D721Med (cell line): ENCODE data around the gene APC.

Experiments
- DNase-seq: peaks from one replicate; pipeline ENCODE4 v3.0.0; 2011; ENCODE audit warnings: low spot score; ENCODE audit not compliant: insufficient read length
- FAIRE-seq: peaks from 2 replicates; lab custom pipeline; 2011; peaks lifted over from hg19 to GRCh38; lab: Jason Lieb, UNC
- TF ChIP-seq, protein P1 (sequence below): IDR thresholded peaks from 2 replicates; pipeline ENCODE4 v1.5.1; 2012; ENCODE audit warnings: mild to moderate bottlenecking, control low read depth; ENCODE audit not compliant: insufficient read depth; ENCODE audit errors: missing control alignments

The APC gene

GRCh38 chr5:112794410-112794809, 56.7 kb downstream of the APC start:
- FAIRE-seq (no peak), DNase-seq (no peak)
- TF ChIP-seq, protein P1, sequence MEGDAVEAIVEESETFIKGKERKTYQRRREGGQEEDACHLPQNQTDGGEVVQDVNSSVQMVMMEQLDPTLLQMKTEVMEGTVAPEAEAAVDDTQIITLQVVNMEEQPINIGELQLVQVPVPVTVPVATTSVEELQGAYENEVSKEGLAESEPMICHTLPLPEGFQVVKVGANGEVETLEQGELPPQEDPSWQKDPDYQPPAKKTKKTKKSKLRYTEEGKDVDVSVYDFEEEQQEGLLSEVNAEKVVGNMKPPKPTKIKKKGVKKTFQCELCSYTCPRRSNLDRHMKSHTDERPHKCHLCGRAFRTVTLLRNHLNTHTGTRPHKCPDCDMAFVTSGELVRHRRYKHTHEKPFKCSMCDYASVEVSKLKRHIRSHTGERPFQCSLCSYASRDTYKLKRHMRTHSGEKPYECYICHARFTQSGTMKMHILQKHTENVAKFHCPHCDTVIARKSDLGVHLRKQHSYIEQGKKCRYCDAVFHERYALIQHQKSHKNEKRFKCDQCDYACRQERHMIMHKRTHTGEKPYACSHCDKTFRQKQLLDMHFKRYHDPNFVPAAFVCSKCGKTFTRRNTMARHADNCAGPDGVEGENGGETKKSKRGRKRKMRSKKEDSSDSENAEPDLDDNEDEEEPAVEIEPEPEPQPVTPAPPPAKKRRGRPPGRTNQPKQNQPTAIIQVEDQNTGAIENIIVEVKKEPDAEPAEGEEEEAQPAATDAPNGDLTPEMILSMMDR = no peak

- DNase-seq = no peak
- TF ChIP-seq, protein P1 = no peak
- no peak for FAIRE-seq
Measured at GRCh38 chr5:112795342-112795741, 57.7 kb downstream of the APC start.

GRCh38 chr5:112795944-112796678, 58.4 kb downstream of the APC start:
- FAIRE-seq (peak; percentile 6), DNase-seq (no peak)
- TF ChIP-seq, protein P1 = no peak

DNA sequence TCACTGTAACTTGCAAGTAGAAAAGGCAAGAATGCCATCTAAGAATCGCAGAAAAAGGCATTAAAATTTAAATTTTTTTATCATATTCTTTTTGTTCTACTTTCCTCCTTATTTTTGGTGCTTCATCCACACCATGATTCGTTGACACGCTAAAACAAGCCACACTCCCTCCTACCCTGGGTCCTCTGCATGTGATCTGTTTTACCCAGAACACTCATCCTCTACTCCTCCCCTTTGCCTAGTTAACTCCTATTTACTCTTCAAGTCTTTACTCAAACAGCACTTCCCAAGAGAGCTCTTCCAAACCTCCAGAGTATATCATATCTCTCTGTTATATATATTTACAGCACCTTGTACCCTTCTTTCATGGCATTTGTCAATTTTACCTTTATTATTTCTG, 62.0 kb downstream of the APC start:
- FAIRE-seq = no peak
- TF ChIP-seq, protein P1 = no peak
- DNase-seq = no peak

DNA sequence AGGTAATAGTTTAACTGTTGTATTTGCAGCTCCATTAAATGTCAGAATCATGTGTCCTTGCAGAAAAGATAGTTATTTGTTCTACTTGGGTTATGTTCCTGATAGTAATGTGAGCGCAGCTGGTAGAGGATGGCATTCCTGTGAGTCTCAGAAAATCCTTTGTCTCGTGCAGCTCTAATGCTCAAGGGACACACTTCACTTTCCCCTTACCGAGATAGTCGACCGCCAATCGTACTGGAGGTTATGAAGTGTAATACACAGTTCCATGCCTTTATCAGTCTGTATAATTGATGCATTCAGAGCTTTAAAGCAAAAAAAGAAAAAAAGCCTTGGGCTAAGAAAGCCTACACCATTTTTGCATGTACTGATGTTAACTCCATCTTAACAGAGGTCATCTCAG, 63.2 kb downstream of the APC start:
- peak; percentile 87 for FAIRE-seq
- TF ChIP-seq, protein P1 = no peak
- no peak for DNase-seq

- TF ChIP-seq, protein P1 = no peak
- DNase-seq = no peak
- FAIRE-seq = no peak
Measured at GRCh38 chr5:112811023-112811422, 73.3 kb downstream of the APC start.

- FAIRE-seq = no peak
- TF ChIP-seq, protein P1 = no peak
- no peak for DNase-seq
Measured at GRCh38 chr5:112812549-112812948, 74.9 kb downstream of the APC start.
